Fibroblast of skin of back (primary cell): Measurements from ENCODE around the gene BRPF3. TPM values are rescaled to one million over a fixed set of nuclear protein-coding genes. Genes with fewer than 3 reads are reported as not detected.

Source experiments
- DNase-seq: peaks from one replicate; pipeline ENCODE4 v3.0.0-alpha.2; 2013
- polyA plus RNA-seq, 2 experiments: library from polyadenylated mRNA; unstranded; fragments of 120-200 nt; gene quantifications; one replicate each; pipeline ENCODE4 v1.2.1, GENCODE V29; 2013; ENCODE audit not compliant: insufficient read length in 2 of 2

The BRPF3 gene
- 21.3 TPM for polyA plus RNA-seq (2013, experiment 1 of 2; ENCODE audit: insufficient read length)
- 25.5 TPM for polyA plus RNA-seq (2013, experiment 2 of 2; ENCODE audit: insufficient read length)

DNA sequence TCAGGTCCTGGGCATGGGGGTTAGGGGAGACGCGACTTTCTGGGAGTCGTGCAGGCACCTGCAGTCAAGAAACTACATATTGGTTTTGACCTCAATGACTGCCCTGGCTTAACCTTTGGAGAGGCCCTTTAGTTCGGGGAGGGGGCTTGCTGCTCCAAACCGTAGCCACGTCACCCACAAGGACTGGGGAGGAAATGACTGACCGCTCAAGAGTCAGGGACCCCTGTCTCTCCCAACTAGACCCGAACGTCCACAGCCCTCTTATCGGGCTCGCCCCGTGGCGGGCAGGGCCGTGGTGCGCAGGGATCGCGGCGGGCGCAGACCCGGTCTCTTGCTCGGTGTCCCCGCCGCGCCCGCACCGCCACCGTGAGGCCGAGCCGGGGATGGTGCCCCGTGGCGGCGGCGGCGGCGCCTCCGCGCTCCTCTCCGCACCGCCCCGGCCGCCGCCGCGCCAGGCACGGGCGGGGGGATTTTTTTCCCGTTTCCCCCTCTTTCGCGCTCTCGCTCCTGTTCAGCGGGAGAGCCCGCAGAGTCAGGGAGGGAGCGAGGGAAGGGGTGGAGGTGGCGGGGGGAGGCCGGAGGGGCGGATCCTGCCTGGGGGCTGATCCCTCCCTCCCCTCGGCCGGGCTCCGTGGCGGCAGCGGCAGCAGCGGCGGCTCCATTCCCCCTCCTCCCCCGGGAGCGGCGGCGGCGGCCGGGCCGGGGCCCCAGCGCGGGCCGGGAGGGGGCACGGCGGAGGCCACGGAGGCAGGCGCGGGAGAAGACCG is at the start of gene BRPF3:
TSS of gene BRPF3 (plus strand) at position 632 of the 767 bp plus-strand sequence. CDS start 3,579 bp downstream, outside the sequence.
- DNase-seq = peak; percentile 81

GRCh38 chr6:36147294-36147693 is 49.2 kb upstream of the BRPF3 start:
- no peak for DNase-seq

DNA sequence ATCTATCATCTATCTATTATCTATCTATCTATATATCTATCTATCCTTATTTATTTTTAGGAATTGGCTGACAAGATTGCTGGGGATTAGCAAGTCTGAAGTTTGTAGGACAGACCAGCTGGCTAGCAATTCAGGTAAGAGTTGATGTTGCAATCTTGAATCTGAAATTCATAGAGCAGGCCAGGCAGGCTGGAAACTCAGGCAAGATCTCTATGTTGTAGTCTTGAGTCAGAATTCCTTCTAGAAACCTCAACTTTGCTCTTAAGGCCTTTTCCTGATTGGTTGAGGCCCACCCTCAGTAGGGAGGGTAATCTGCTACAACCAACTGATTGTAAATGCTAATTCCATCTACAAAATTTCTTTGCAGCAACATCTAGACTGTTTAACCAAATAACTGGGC is 47.1 kb upstream of the BRPF3 start:
- DNase-seq = no peak

DNA sequence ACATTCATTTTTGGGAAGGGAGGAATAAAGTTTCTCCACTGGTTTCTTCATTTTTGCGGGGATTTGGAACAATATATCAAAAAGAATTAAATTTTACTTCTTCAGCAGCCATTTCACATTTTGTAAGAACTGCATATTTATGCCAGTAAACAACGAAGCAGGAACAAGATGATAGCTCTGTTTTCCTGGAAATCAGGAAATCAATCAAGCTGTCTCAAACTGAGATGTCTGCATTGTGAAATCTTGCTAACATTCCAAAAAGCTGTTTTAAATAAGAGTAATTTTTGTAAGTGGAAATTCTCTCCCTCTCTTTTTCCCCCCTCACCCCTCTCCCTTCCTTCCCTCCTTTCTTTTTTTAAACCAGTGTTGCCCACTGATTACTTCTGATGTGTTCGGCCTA is 46.3 kb upstream of the BRPF3 start:
- DNase-seq = no peak

- DNase-seq = no peak
Observed at GRCh38 chr6:36154286-36154685, 42.3 kb upstream of the BRPF3 start.

DNA sequence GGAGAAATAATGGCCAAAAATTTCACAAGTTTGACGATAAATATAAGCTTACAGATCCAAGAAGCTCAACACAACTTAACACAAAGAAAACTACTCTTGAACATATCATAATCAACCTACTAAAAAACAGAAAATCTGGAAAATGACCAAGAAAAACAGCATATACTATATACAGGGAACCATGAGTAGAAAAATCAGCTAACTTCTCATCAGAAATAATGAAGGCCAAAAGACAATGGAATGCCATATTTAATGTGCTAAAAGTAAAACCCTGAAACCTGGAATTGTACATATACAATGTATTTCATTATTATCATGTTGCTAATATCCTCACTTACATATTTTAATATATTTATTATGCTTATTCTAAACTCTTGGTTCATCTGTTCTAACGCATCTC is 40.9 kb upstream of the BRPF3 start:
- no peak for DNase-seq

DNA sequence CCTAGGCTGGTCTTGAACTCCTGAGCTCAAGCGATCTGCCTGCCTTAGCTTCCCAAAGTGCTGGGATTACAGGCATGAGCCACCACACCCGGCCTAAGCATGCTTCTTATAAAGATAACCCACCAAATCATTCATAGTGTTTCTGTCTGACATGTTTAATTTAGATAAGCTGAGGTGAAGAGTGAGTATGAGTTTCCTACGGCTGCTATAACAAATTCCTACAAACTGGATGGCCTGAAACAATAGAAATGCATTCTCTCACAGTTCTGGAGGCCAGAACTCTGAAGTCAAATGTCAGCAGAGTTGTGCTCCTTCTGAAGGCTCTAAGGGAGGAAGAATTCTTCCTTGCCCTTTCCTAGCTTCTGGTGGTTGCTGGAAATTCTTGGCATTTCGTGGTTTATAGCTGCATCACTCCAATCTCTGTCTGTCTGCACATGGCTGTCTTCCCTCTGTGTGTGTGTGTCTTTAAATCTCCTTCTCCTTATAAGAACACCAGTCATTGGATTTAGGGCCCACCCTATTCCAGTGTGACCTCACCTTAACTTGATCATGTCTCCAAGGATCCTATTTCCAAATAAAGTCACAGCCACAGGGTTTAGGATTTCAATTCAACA is 36.3 kb upstream of the BRPF3 start:
- peak; percentile 63 for DNase-seq

- no peak for DNase-seq
Observed at GRCh38 chr6:36169023-36170007, 27.2 kb upstream of the BRPF3 start.

DNA sequence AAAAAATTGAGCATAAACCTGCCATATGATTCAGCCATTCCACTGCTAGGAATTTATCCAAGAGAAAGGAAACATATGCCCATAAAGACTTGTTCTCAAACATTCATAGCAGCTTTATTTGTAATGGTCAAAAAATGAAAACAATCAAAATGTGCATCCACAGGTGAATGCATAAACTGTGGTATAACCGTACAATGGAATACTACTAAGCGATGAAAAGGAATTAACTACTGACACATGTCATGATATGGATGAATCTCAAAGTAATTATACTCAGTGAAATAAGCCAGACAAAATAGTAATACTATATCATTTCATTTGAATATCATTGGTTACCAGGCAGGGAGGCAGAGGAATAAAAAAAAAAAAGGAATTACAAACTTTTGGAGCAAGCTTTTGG is 25.8 kb upstream of the BRPF3 start:
- DNase-seq = no peak

DNA sequence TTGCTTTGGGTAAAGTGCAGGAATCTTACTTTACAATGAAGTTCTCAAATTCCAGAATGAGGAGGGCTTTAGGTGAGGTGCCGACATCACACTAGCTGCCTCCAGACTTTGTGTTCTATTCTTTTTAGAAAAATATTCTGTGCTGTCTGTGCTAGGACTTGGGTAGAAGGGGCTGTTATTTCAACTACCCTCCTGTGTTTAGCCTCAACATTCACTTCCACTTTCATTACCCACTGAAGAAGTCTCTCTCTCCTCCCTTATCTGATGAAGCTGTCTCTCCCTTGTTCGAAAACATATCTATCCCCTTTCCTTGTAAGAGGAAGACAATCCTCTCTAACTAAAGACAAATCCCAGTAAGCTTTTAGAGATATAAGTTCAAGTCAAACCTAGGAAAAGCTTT is 25.0 kb upstream of the BRPF3 start:
- DNase-seq = no peak

- no peak for DNase-seq
Observed at GRCh38 chr6:36177166-36177565, 19.4 kb upstream of the BRPF3 start.

GRCh38 chr6:36178544-36178943 is 18.0 kb upstream of the BRPF3 start:
- no peak for DNase-seq

DNA sequence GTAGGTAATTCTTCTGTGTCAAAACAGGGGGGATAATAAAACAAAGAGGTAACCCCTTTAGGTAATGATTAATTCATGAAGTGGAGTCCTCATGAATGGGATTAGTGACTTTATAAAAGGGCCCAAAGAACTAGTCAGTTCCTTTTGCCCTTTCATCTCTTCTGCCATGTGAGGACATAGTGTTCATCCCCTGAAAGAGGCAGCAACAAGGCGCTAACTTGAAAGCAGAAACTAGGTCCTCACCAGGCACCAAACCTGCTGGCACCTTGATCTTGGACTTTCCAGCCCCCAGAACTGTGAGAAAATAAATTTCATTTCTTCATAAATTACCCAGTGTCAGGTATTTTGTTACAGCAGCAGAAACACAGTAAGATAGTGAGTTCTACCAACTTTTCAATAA is 16.4 kb upstream of the BRPF3 start:
- no peak for DNase-seq

- DNase-seq = no peak
Observed at GRCh38 chr6:36184311-36184710, 12.2 kb upstream of the BRPF3 start.

- DNase-seq = no peak
Observed at GRCh38 chr6:36186199-36186598, 10.3 kb upstream of the BRPF3 start.

- no peak for DNase-seq
Observed at GRCh38 chr6:36187446-36187845, 9.1 kb upstream of the BRPF3 start.

DNA sequence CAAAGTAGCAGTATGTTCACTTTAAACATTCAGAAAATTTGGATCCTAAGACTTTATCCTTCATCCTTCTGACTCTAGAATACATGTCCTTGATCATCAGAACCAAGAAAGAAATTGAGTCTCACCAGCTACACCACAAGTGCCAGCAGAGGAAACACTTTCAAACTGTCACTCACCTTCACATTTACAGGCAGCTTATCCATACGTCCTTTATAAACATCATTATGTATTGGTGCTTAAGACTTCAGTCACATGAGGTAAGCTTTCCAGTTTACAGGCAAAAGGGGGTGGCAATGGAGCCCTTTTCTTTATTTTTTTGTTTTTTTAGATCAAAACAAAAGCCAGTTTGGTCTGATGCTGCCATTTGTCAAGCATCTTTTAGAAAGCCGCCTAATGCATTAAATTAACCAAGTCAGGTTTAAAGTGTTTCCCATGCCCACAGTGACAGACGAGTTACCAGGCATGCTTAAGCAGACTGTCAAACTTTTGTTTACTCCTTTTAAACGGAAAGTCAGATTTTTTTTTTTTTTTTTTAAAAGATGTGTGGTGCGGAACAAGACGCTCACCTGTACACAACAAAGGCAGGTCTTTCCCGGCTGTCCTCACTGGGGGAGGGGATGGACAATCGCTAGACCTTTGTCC is 952 bp upstream of the BRPF3 start:
- no peak for DNase-seq

DNA sequence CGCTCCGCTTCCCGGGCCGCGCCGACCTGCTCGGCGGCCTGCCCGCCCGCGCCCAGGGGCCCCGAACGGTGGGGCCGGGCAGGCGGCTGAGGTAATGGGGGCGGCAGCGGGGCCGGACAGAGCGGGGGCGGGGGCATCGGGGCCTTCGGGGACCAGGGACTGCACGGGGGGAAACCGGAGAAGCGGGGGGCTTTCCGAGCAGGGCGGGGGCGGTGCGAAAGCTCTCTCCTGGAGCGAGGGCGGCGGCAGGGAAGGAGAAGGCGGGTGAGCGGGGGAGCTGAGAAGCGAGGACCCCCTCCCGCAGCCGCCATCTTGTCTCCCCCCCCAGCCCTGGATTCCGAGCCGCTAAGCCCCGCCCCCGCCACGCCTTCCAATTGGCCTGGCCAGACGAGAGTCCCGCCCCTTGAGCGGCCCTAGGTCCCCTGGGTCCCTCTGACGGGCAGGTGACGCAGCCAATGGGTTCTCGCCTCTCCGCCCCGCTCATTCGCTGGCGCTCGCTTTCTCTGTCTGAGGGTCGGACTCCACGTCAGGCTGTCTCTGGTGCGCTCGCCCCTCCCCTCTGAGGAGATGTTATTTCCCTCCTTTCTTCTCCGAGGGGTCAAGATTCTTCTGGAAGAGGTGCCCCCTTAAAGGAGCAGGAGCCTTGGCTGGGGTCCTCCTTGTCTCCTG is 470 bp downstream of the BRPF3 start:
- peak; percentile 94 for DNase-seq

GRCh38 chr6:36197739-36198221 is 1.2 kb downstream of the BRPF3 start:
- no peak for DNase-seq

DNA sequence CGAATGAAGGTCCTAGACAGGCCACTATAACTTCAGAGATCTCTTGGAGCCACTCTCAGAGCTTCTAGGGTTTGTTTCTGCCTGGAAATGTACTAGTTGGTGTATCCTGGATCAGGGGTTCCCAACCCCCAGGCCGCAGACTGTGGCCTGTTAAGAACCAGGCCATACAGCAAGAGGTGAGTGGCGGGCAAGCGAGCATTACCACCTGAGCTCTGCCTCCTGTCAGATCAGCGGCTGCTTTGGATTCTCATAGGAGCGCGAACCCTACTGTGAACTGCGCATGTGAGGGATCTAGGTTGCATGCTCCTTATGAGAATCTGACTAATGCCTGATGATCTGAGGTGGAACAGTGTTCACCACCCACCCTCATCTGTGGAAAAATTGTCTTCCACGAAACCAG is 2.4 kb downstream of the BRPF3 start:
- no peak for DNase-seq

DNA sequence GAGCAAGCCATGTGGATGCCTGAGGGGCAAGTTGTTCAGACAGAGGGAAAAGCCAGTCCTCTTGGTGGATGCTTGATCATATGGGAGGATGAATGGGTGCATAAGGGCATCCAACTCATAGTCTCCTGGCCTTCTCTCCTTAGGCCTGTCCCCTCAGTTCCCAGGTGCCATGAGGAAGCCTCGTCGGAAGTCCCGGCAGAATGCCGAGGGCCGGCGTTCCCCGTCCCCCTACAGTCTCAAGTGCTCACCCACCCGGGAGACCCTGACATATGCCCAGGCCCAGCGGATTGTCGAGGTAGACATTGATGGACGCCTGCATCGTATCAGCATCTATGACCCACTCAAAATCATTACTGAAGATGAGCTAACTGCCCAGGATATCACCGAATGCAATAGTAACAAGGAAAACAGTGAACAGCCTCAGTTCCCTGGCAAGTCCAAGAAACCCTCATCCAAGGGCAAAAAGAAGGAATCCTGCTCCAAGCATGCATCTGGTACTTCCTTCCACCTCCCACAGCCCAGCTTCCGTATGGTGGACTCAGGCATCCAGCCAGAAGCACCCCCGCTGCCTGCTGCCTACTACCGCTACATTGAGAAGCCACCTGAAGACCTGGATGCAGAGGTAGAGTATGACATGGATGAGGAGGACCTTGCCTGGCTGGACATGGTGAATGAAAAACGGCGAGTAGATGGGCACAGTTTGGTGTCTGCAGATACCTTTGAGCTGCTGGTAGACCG is 3.8 kb downstream of the BRPF3 start:
- no peak for DNase-seq
